A549 (cell line): ENCODE data around the gene WDR33.

ENCODE experiments used
- CTCF ChIP-seq: fragments of >200 bp; sonication (Bioruptor Twin); formaldehyde crosslinking; IDR thresholded peaks from 3 replicates; pipeline ENCODE4 v1.5.1; 2016
- JUN ChIP-seq, 2 experiments: fragments of >200 bp; sonication (Bioruptor Twin); formaldehyde crosslinking; IDR thresholded peaks; 2 replicates in 1 of 2; 3 replicates in 1 of 2; pipeline ENCODE4 v1.6.1; 2016 to 2017
- RAD21 ChIP-seq, 2 experiments: fragments of >200 bp in 1 of 2; sonication (Bioruptor Twin) in 1 of 2; formaldehyde crosslinking in 1 of 2; IDR thresholded peaks in 1 of 2; conservative IDR thresholded peaks in 1 of 2; 2 replicates in 1 of 2; 3 replicates in 1 of 2; pipeline ENCODE4 v1.6.1; 2012 to 2018; ENCODE audit warnings: inconsistent platforms in 1 of 2

DNA sequence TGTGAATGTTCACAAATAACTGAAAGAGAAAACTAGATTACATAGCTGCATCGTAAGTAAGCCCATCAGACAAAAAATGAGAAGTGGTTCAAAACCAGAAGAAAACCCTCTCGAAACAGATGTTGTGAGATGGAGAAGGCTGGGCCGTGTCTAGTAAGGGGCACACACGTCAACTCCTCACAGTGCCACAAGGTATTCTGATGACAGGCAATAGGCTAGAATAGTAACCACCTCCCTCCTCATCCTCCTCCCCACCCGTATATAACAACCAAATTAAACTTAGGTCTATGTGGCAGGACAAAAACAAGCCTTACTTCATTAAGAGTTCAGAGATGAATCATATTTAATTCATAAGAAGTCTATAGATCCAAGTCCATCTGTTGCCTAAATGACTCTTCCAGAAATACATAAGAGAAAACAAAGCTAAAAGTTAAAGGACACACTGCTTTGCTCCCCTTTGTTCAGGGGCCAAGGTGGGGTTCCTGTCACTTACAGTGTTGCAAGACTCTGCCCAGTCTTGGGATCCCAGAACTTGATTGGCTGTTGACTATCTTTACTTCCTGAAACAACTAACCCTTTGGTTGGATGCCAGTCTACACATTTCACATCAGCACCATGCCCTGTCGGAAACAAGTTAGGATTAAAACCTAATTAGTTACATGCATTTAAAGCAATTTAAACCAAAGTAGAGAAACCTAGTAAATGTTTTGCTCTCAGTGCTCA, 84.7 kb downstream of the WDR33 start:
- TF ChIP-seq CTCF (no peak), RAD21 (conservative IDR thresholded peaks at IDR 0.05 in 1 of 2, IDR thresholded peaks at IDR 0.05 in 1 of 2) (no peak), JUN (IDR thresholded peaks at IDR 0.05) (no peak)
